ENCODE results near the gene PACSIN2. TPM values are rescaled to one million over a fixed set of nuclear protein-coding genes. Genes with fewer than 3 reads are reported as not detected.

The PACSIN2 gene
- polyA plus RNA-seq, 10 donors: 23.7 to 35.8 (median 29.1) TPM

GRCh38 chr22:42887523-42888507 is 127.1 kb downstream of the PACSIN2 start:
- DNase-seq: no peak

GRCh38 chr22:42887120-42887519 is 127.8 kb downstream of the PACSIN2 start:
- DNase-seq: no peak

GRCh38 chr22:42885446-42885845 is 129.5 kb downstream of the PACSIN2 start:
- DNase-seq: no peak

- no peak for DNase-seq
Measured at GRCh38 chr22:42884616-42885375, 130.2 kb downstream of the PACSIN2 start.

- no peak for DNase-seq
Measured at GRCh38 chr22:42883970-42884369, 131.0 kb downstream of the PACSIN2 start.

GRCh38 chr22:42883121-42883520 is 131.8 kb downstream of the PACSIN2 start:
- no peak for DNase-seq

- DNase-seq: no peak
Measured at GRCh38 chr22:42881982-42882656, 132.8 kb downstream of the PACSIN2 start.

GRCh38 chr22:42881298-42881697 is 133.7 kb downstream of the PACSIN2 start:
- no peak for DNase-seq

GRCh38 chr22:42880815-42881214 is 134.1 kb downstream of the PACSIN2 start:
- DNase-seq: no peak

GRCh38 chr22:42879371-42880021 is 135.5 kb downstream of the PACSIN2 start:
- no peak for DNase-seq

GRCh38 chr22:42878561-42879305 is 136.2 kb downstream of the PACSIN2 start:
- DNase-seq: no peak

GRCh38 chr22:42877597-42878340 is 137.2 kb downstream of the PACSIN2 start:
- no peak for DNase-seq

- DNase-seq: no peak
Measured at GRCh38 chr22:42877158-42877557, 137.8 kb downstream of the PACSIN2 start.

GRCh38 chr22:42876041-42876440 is 138.9 kb downstream of the PACSIN2 start:
- DNase-seq: no peak

GRCh38 chr22:42874010-42874409 is 140.9 kb downstream of the PACSIN2 start:
- DNase-seq: no peak

GRCh38 chr22:42873356-42873755 is 141.6 kb downstream of the PACSIN2 start:
- no peak for DNase-seq

GRCh38 chr22:42872821-42873220 is 142.1 kb downstream of the PACSIN2 start:
- DNase-seq: no peak

- no peak for DNase-seq
Measured at GRCh38 chr22:42871146-42872050, 143.6 kb downstream of the PACSIN2 start.

- no peak for DNase-seq
Measured at GRCh38 chr22:42869888-42870480, 145.0 kb downstream of the PACSIN2 start.

Data from muscle of back (tissue), 11 donors.